HepG2 (cell line): ENCODE data around the gene GSTA5. TPM values are rescaled to one million over a fixed set of nuclear protein-coding genes. Genes with fewer than 3 reads are reported as not detected.

Source experiments
- ARNT ChIP-seq: fragments of 450-650 bp; IDR thresholded peaks from 2 replicates; pipeline ENCODE4 v1.6.1; 2017
- ATF3 ChIP-seq: sonication (generic); formaldehyde crosslinking; IDR thresholded peaks from 2 replicates; pipeline ENCODE4 v1.4.0; 2020; ENCODE audit warnings: missing genetic modification reagents
- ETV6 ChIP-seq: sonication (generic); formaldehyde crosslinking; conservative IDR thresholded peaks from 2 replicates; pipeline ENCODE4 v1.4.0; 2020; ENCODE audit warnings: missing genetic modification reagents
- FOXA3 ChIP-seq: IDR thresholded peaks from 2 replicates; pipeline ENCODE4 v1.6.1; 2016; ENCODE audit warnings: missing genetic modification reagents, missing compliant biosample characterization
- GTF2F1 ChIP-seq: fragments of 150-350 bp; IDR thresholded peaks from 2 replicates; pipeline ENCODE4 v1.6.1; 2014; ENCODE audit warnings: low read length
- HOXA3 ChIP-seq: sonication (generic); formaldehyde crosslinking; IDR thresholded peaks from 2 replicates; pipeline ENCODE4 v1.5.0; 2020; ENCODE audit warnings: missing genetic modification reagents
- HOXA9 ChIP-seq: sonication (generic); formaldehyde crosslinking; IDR thresholded peaks from 2 replicates; pipeline ENCODE4 v1.8.1; 2022; ENCODE audit warnings: missing genetic modification reagents, mild to moderate bottlenecking, moderate library complexity, borderline replicate concordance
- IRF9 ChIP-seq: sonication (generic); formaldehyde crosslinking; IDR thresholded peaks from 2 replicates; pipeline ENCODE4 v1.8.0; 2022; ENCODE audit warnings: missing genetic modification reagents, mild to moderate bottlenecking, borderline replicate concordance
- KMT2A ChIP-seq: sonication (generic); formaldehyde crosslinking; IDR thresholded peaks from 2 replicates; pipeline ENCODE4 v1.4.0; 2020; ENCODE audit warnings: missing genetic modification reagents
- MATR3 ChIP-seq: sonication (generic); formaldehyde crosslinking; IDR thresholded peaks from 2 replicates; pipeline ENCODE4 v1.4.0; 2020; ENCODE audit warnings: missing genetic modification reagents
- MEF2D ChIP-seq: sonication (generic); formaldehyde crosslinking; IDR thresholded peaks from 2 replicates; pipeline ENCODE4 v1.5.1; 2020; ENCODE audit warnings: mild to moderate bottlenecking, missing genetic modification reagents
- MXD3 ChIP-seq: IDR thresholded peaks from 2 replicates; pipeline ENCODE4 v1.6.1; 2016; ENCODE audit warnings: mild to moderate bottlenecking, missing biosample characterization, missing genetic modification reagents
- NFE2L1 ChIP-seq: sonication (generic); formaldehyde crosslinking; IDR thresholded peaks from 2 replicates; pipeline ENCODE4 v1.4.0; 2020; ENCODE audit warnings: missing genetic modification reagents, mild to moderate bottlenecking, borderline replicate concordance
- NFKBIZ ChIP-seq: IDR thresholded peaks from 2 replicates; pipeline ENCODE4 v1.6.1; 2018; ENCODE audit warnings: missing genetic modification reagents, missing compliant biosample characterization
- PHB2 ChIP-seq: fragments of 450-650 bp; IDR thresholded peaks from 2 replicates; pipeline ENCODE4 v1.6.1; 2018; ENCODE audit not compliant: partially characterized antibody
- SETDB1 ChIP-seq: sonication (generic); formaldehyde crosslinking; IDR thresholded peaks from 2 replicates; pipeline ENCODE4 v1.5.1; 2020; ENCODE audit warnings: missing genetic modification reagents, mild to moderate bottlenecking, borderline replicate concordance
- SNAPC2 ChIP-seq: sonication (generic); formaldehyde crosslinking; IDR thresholded peaks from 2 replicates; pipeline ENCODE4 v1.8.1; 2022; ENCODE audit warnings: mild to moderate bottlenecking, missing genetic modification reagents
- SRSF1 ChIP-seq: fragments of 200-400 bp; formaldehyde crosslinking; optimal IDR thresholded peaks from 2 replicates; pipeline ENCODE3; 2017; ENCODE audit warnings: mild to moderate bottlenecking, low read depth, low read length, moderate library complexity
- YEATS2 ChIP-seq: sonication (generic); formaldehyde crosslinking; IDR thresholded peaks from 2 replicates; pipeline ENCODE4 v1.4.0; 2020; ENCODE audit warnings: missing genetic modification reagents, borderline replicate concordance
- ZBTB26 ChIP-seq: IDR thresholded peaks from 2 replicates; pipeline ENCODE4 v1.6.1; 2016; ENCODE audit warnings: missing compliant biosample characterization, missing genetic modification reagents, borderline replicate concordance
- ZNF180 ChIP-seq: sonication (generic); formaldehyde crosslinking; IDR thresholded peaks from 2 replicates; pipeline ENCODE4 v1.4.0; 2020; ENCODE audit warnings: low read depth, missing genetic modification reagents, borderline replicate concordance
- ZNF335 ChIP-seq: sonication (generic); formaldehyde crosslinking; IDR thresholded peaks from 2 replicates; pipeline ENCODE4 v1.4.0; 2020; ENCODE audit warnings: missing genetic modification reagents
- ZNF558 ChIP-seq: sonication (generic); formaldehyde crosslinking; IDR thresholded peaks from 2 replicates; pipeline ENCODE4 v1.9.0; 2022; ENCODE audit warnings: mild to moderate bottlenecking, missing genetic modification reagents, borderline replicate concordance
- ZNF562 ChIP-seq: sonication (generic); formaldehyde crosslinking; IDR thresholded peaks from 2 replicates; pipeline ENCODE4 v1.8.0; 2022; ENCODE audit warnings: missing genetic modification reagents, borderline replicate concordance
- ZNF619 ChIP-seq: sonication (generic); formaldehyde crosslinking; IDR thresholded peaks from 2 replicates; pipeline ENCODE4 v1.4.0; 2020; ENCODE audit warnings: mild to moderate bottlenecking, missing genetic modification reagents
- ZNF652 ChIP-seq: IDR thresholded peaks from 2 replicates; pipeline ENCODE4 v1.6.1; 2016; ENCODE audit warnings: low read depth, borderline replicate concordance
- ZNF678 ChIP-seq: sonication (generic); formaldehyde crosslinking; IDR thresholded peaks from 2 replicates; pipeline ENCODE4 v1.4.0; 2020; ENCODE audit warnings: mild to moderate bottlenecking, missing genetic modification reagents
- ZNF746 ChIP-seq: sonication (generic); formaldehyde crosslinking; IDR thresholded peaks from 2 replicates; pipeline ENCODE4 v1.8.0; 2022; ENCODE audit warnings: mild to moderate bottlenecking, missing genetic modification reagents
- ZSCAN9 ChIP-seq: IDR thresholded peaks from 2 replicates; pipeline ENCODE4 v1.6.1; 2016; ENCODE audit warnings: borderline replicate concordance
- polyA plus RNA-seq, 8 experiments: library from polyadenylated mRNA; depleted of rRNA in 3 of 8; stranded (reverse) in 7 of 8; unstranded in 1 of 8; fragments of >200 nt; fragmentation: Illumina TruSeq in 4 of 8; extraction: Trizol in 4 of 8; gene quantifications; 2 replicates each; pipeline versions ENCODE4 v1.2.1 to v1.2.3, GENCODE V29; 2011 to 2016; ENCODE audit warnings: low read depth in 4 of 8, missing spikeins in 1 of 8, mixed read lengths in 1 of 8; ENCODE audit not compliant: insufficient read depth in 1 of 8
- total RNA-seq, 5 experiments: library from RNA; depleted of rRNA; stranded (reverse); fragments of >200 nt; fragmentation: Illumina TruSeq; extraction: Trizol; gene quantifications; 2 replicates each; pipeline ENCODE4 v1.2.3, GENCODE V29; 2016; ENCODE audit warnings: low read depth in 1 of 5

GSTA5 gene
- total and polyA plus RNA-seq, 2 of the 13 experiments (the other 11 are each of a cell fraction or from before 2014, with no cell fraction given): not detected

- TF ChIP-seq ZNF619 (peak; percentile 73; the same call in 1 of the 2 replicates), MATR3 (CRISPR knock-in tag) (no peak), IRF9 (CRISPR knock-in tag) (0 out of 2 replicates have a peak, but pooled peaks have one; percentile 17), ZNF746 (CRISPR knock-in tag) (no peak), HOXA3 (peak; percentile 30; the same call in 1 of the 2 replicates), ATF3 (0 out of 2 replicates have a peak, but pooled peaks have one; percentile 27), ZNF335 (CRISPR knock-in tag) (0 out of 2 replicates have a peak, but pooled peaks have one; percentile 39), SNAPC2 (no peak), ZNF678 (CRISPR knock-in tag) (no peak), HOXA9 (no peak), ZNF180 (CRISPR knock-in tag) (no peak), MEF2D (CRISPR knock-in tag) (no peak), YEATS2 (CRISPR knock-in tag) (peak; percentile 62; the same call in 1 of the 2 replicates), GTF2F1 (no peak), KMT2A (CRISPR knock-in tag) (no peak; the same call in 1 of the 2 replicates), ZSCAN9 (CRISPR knock-in tag) (0 out of 2 replicates have a peak, but pooled peaks have one; percentile 32), ZBTB26 (CRISPR knock-in tag) (0 out of 2 replicates have a peak, but pooled peaks have one; percentile 60), FOXA3 (CRISPR knock-in tag) (peak; percentile 38), SETDB1 (CRISPR knock-in tag) (no peak), ARNT (no peak), SRSF1 (no peak), ETV6 (CRISPR knock-in tag) (0 out of 2 replicates have a peak, but pooled peaks have one; percentile 26), MXD3 (CRISPR knock-in tag) (no peak), ZNF562 (no peak), NFKBIZ (CRISPR knock-in tag) (0 out of 2 replicates have a peak, but pooled peaks have one; percentile 42), PHB2 (no peak), ZNF558 (CRISPR knock-in tag) (no peak), ZNF652 (peak; percentile 11; the same call in 1 of the 2 replicates), NFE2L1 (CRISPR knock-in tag) (no peak)
These were observed 1.2 kb downstream of the GSTA5 start (continued) for GRCh38 chr6:52839124-52840055.
